Astrocyte of the cerebellum (primary cell): Measurements from ENCODE around the gene GREM2.

Source experiments
- DNase-seq: peaks from one replicate; pipeline ENCODE4 v3.0.0-alpha.2; 2011; ENCODE audit warnings: low read depth
- H3K4me3 ChIP-seq: 2 replicates; pipeline ENCODE4 v1.5.1; 2011; ENCODE audit warnings: mild to moderate bottlenecking, low read depth, low read length, moderate library complexity
- CTCF ChIP-seq: IDR thresholded peaks from 2 replicates; pipeline ENCODE4 v1.5.1; 2012; ENCODE audit warnings: low read length, low read depth, moderate library complexity, mild to moderate bottlenecking; ENCODE audit errors: missing control alignments
- in situ Hi-C: cut with HindIII; loops from 2 replicates; pipeline ENCODE4 v1.10.0; 2017; ENCODE audit warnings: low sequenced_read_pairs

The GREM2 gene

GRCh38 chr1:240572328-240572727, 39.6 kb downstream of the GREM2 start:
- TF ChIP-seq CTCF: no peak
- no peak for DNase-seq
- no peak overlapping the region for H3K4me3 ChIP-seq
- in situ Hi-C loops: no loop called here

- in situ Hi-C loops: no loop called here
- no peak overlapping the region for H3K4me3 ChIP-seq
- TF ChIP-seq CTCF: no peak
- DNase-seq: no peak
Observed at GRCh38 chr1:240571782-240572181, 40.2 kb downstream of the GREM2 start.

- no peak for TF ChIP-seq CTCF
- in situ Hi-C loops: no loop called here
- H3K4me3 ChIP-seq: no peak overlapping the region
Observed at GRCh38 chr1:240567066-240567465, 44.9 kb downstream of the GREM2 start.

GRCh38 chr1:240562779-240563178, 49.2 kb downstream of the GREM2 start:
- no peak for TF ChIP-seq CTCF
- H3K4me3 ChIP-seq: no peak overlapping the region
- no peak for DNase-seq
- in situ Hi-C loops: no loop called here

More at GRCh38 chr1:240567066-240567465, 44.9 kb downstream of the GREM2 start:
- no peak for DNase-seq

- no peak for DNase-seq
- TF ChIP-seq CTCF: no peak
- in situ Hi-C loops: no loop called here
Observed at GRCh38 chr1:240562111-240562590, 49.8 kb downstream of the GREM2 start.

GRCh38 chr1:240559781-240560180, 52.2 kb downstream of the GREM2 start:
- no peak for DNase-seq
- TF ChIP-seq CTCF: no peak
- in situ Hi-C loops: no loop called here
- no peak overlapping the region for H3K4me3 ChIP-seq

More at GRCh38 chr1:240562111-240562590, 49.8 kb downstream of the GREM2 start:
- no peak overlapping the region for H3K4me3 ChIP-seq

GRCh38 chr1:240555524-240555923, 56.4 kb downstream of the GREM2 start:
- TF ChIP-seq CTCF: no peak
- no peak for DNase-seq
- H3K4me3 ChIP-seq: no peak overlapping the region
- in situ Hi-C loops: no loop called here
